Caki2 (cell line): Measurements from ENCODE around the gene ERICH4. TPM values are rescaled to one million over a fixed set of nuclear protein-coding genes. Genes with fewer than 3 reads are reported as not detected.

Experiments
- total RNA-seq: library from RNA; depleted of rRNA; stranded (reverse); fragments of >200 nt; shearing (Covaris generic); gene quantifications from 2 replicates; pipeline ENCODE4 v1.2.3, GENCODE V29; 2014; ENCODE audit warnings: low replicate concordance; rRNA removed

The ERICH4 gene
- total RNA-seq, 1 experiment from 2014 or later: not detected

Other genes with a start within 250 kb of the ERICH4 start
- gene CYP2S1, start 249.9 kb upstream of the ERICH4 start, total RNA-seq: 10.6 and 40.2 TPM in 2 replicates
- gene AXL, start 223.9 kb upstream of the ERICH4 start, total RNA-seq: 349 and 418 TPM in 2 replicates
- gene HNRNPUL1, start 178.8 kb upstream of the ERICH4 start, total RNA-seq: 136 and 137 TPM in 2 replicates
- gene CCDC97, start 133.0 kb upstream of the ERICH4 start, total RNA-seq: 14.5 and 16.3 TPM in 2 replicates
- 5.2 and 7.2 TPM in 2 replicates for gene TGFB1, start 89.2 kb upstream of the ERICH4 start, total RNA-seq
- gene B9D2, start 79.0 kb upstream of the ERICH4 start, total RNA-seq: 15.1 and 35.0 TPM in 2 replicates
- 4.1 and 7.5 TPM in 2 replicates for gene TMEM91, start 66.6 kb upstream of the ERICH4 start, total RNA-seq
- 78.5 and 97.8 TPM in 2 replicates for gene EXOSC5, start 45.8 kb upstream of the ERICH4 start, total RNA-seq
- gene BCKDHA, start 45.3 kb upstream of the ERICH4 start, total RNA-seq: 121 and 196 TPM in 2 replicates
- 0.41 TPM in 1 of 2 replicates, not detected in the other for gene B3GNT8, start 15.8 kb upstream of the ERICH4 start, total RNA-seq
- 68.5 and 79.9 TPM in 2 replicates for gene DMAC2, start 3.2 kb upstream of the ERICH4 start, total RNA-seq
- gene CEACAM21, start 133.0 kb downstream of the ERICH4 start, total RNA-seq: not detected in 2 replicates
- gene CEACAM4, start 183.9 kb downstream of the ERICH4 start, total RNA-seq: not detected in 2 replicates
- not detected in 2 replicates for gene CEACAM7, start 245.1 kb downstream of the ERICH4 start, total RNA-seq